Frontal cortex (tissue), 4 donors: Measurements from ENCODE around the gene OR52B2. TPM values are rescaled to one million over a fixed set of nuclear protein-coding genes. Genes with fewer than 3 reads are reported as not detected.

Experiments used
- DNase-seq, 2 donors: peaks; one replicate each; pipeline ENCODE4 v3.0.0; 2012; ENCODE audit warnings: low spot score in 2 of 2
- FAIRE-seq: peaks from 2 replicates; lab custom pipeline; 2012; peaks lifted over from hg19 to GRCh38; lab: Jason Lieb, UNC
- total RNA-seq: library from RNA; depleted of rRNA; stranded (reverse); fragments of >200 nt; gene quantifications from one replicate; pipeline ENCODE4 v1.2.3, GENCODE V29; 2014
- donor health status: control.
- donor health status: control.
- donor health status: control.

OR52B2 gene
- not detected for total RNA-seq

DNA sequence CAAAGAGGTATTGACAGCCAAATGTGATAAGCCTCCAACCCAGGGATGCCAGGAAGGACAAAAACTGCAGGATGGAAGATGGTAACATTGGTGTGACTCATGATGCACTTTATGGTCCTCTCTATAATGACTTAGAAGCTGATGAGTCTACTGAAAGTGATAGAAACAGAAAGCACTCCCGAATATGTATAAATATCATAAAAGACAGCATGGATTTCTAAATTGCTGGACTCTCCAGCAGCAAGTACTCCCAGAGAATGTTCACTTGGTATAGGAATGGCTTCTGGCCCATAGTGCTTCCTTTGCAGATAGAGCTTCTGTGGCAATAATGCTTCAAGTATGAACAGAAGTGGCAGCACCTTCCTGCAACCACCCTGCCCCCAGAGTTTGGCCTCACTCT is at the start of gene OR52B2:
Gene OR52B2, minus strand, starts transcription at position 101 of the 400 bp plus-strand sequence. Its CDS starts 0 bp downstream, at position 101.
- FAIRE-seq (no peak), DNase-seq (no peak)

DNA sequence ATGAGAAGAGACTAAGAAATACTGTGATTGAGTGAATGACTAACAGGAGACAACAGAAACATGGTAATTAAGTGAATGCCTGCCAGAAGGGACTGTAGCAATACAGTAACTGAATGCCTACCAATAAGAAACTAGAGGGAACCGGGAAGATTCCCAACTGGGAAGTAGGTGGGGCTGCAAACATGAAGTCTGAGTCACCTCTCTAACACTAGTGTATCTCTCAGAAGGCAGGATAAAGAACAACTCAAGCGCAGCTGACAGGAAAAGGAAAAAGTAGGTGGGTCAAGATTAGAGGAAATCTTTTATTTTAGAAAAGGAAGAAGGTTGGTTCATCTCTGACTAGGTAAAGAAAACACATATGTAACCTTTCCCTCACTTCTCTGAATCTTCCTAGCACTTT is 49.2 kb upstream of the OR52B2 start:
- DNase-seq (peak in 1 of 2 donors; percentile 44), FAIRE-seq (no peak)

DNA sequence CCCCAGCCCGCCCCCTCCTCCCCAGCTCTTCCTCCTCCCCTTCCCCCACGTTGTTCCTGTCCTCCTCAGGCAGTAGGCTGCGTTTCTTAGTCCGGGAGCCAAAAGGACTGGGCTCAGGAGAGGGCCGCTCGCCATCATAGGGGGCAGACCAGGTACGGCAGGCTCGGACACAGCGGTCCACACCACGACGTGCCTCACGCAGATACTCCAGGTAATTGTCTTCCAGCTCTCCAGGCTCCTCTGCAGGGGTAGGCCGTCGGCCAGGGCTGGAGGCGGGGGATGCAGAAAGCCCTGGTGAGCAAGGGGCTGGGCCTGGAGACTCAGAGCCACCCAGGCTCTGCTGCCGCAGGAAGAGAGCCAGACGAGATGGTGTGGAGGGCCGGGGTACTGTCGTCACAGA is 47.6 kb upstream of the OR52B2 start:
- DNase-seq (no peak), FAIRE-seq (no peak)

DNA sequence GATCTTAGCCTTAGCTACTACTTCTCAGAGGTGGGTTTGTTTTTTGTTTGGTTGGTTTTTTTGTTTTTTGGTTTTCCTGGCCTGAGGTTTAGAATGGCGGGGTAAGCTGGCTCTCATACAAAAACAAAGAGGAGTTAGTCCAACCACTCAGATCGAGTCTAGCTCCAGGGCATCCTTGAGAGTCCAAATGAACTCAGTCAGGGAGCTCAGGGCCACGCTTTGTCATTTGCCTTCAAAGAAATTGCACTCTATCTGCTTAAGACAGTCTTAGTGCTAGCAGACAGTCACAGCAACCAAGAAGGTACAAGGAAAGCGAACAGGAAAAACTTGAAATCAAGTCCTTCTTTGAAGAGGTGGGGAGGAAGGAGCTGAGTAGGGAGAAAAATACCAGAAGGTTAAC is 46.4 kb upstream of the OR52B2 start:
- no peak for DNase-seq
- FAIRE-seq: no peak

DNA sequence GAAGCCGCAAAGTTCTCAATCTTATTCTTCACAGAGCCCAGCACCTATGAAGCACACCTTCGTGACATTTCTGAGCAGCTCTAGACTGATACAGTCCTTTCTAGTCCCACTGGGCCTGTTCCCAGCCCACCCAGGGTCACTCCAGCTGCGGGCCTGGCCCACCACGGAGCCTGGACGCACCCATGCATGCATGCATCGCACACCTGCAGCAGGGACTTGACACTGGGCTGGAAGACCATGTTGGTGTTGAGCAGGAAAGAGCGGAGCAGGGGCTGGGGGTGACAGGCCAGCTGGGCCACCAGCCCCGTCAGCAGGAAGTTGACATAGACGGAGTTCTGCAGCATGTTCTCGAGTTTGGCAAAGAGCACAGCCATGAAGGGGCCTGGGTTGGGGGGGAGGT is 44.4 kb upstream of the OR52B2 start:
- no peak for DNase-seq
- FAIRE-seq: no peak

DNA sequence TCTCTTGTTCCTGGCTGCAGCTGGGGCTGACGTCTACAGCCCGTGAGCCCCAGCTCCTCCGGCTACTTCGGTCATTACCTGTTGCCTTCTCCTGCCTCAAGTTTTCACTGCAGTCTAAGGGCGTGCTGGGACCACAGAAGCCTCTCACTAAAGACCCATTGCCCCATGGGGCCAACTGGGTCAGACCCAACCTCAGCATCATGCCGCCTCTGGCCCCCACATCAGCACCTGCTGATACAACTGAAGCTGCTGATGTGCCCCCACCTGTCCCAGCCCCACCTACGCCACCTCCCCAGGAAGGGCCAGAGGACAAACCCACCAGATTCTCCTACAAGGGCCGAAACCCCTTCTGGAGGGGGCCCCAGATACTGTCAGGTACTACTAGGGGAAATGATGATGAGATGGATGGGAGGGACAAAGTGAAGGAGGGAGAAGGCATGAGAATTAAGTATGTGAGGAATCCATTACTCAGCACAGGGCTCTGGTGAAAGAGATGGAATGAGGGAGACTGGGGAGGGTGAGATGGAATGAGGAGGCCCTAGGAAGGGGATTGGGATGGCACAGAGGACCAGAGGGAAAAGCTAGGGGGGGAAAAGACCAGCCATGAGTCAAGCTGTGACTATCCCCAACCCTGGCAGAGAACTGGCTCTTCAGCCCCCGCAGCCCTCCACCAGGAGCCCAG is 40.3 kb upstream of the OR52B2 start:
- no peak for FAIRE-seq
- no peak for DNase-seq

DNA sequence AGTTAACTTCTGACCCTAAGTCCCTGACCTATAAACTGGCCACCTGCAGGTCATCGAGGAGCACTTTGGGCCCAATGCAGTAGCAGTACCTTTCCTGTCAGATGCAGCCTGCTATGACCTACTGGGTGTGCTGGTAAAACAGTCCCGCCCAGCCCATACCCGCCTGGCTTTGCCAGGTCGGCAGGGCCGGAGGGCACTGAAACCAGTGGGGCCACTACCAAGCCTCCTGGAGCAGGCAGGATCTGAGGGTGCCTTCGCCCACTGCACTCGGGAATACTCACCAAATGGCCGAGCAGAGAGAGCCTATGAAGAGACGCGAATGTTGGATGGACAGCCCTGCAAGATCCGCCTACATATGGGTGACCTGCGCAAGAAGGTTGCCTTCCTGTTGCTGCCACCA is 39.7 kb upstream of the OR52B2 start:
- no peak for FAIRE-seq
- no peak for DNase-seq

DNA sequence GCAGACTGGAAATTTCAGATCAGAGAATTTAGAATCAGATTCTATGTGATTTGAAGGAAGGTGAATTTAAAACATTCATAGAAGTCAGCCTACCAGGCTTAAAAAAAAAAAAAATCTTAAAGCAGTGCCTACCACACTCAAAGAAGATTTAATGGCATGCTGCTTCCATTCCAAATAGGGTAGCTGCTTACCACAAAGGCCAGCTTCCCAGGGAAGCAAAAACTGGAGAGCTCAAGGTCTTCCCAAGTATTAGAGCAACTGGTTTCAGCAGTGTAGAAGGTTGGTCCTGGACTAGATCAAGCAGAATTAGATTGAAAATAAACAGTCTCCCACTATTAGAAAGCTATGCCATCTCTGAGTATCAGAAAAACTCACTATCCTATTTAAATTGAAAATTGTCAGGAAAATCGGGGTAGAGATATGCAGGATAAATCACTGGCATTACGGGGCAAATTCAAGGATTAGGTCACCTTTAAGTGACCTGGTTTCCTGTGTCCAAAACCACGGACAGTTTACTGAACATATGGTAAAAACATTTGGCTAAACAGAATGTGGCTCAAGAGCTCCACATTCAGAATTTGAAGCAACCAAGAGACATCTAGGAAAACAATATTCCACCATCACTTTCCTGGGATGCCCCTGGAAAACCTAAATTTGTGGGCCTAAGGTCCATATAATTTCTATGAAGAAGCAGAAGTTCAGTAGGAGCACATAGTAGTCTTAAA is 36.5 kb upstream of the OR52B2 start:
- FAIRE-seq (no peak), DNase-seq (no peak)

DNA sequence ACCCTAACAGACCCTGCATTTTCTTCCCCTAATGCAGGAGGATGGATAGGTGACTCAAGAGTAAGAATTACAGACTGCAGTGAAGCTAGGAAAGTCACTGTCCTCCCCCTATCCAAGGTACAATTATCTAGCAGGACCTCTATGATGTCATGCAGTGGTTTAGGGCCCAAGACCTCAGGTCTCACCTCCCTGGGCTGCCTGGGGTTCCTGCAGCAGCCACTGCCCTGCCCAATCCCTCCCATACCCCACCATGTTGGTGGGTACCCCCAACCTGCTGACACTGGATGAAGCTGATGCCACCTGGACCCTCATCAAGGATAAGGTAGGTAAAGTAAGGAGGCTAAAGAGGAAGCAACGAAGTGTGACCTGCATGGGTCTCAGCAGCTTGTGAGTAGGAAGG is 35.2 kb upstream of the OR52B2 start, which contains the start of gene C11orf42:
Gene C11orf42, plus strand, starts transcription at position 192 of the 400 bp plus-strand sequence. Its CDS starts 59 bp downstream, at position 251.
- FAIRE-seq: no peak
- DNase-seq: no peak

DNA sequence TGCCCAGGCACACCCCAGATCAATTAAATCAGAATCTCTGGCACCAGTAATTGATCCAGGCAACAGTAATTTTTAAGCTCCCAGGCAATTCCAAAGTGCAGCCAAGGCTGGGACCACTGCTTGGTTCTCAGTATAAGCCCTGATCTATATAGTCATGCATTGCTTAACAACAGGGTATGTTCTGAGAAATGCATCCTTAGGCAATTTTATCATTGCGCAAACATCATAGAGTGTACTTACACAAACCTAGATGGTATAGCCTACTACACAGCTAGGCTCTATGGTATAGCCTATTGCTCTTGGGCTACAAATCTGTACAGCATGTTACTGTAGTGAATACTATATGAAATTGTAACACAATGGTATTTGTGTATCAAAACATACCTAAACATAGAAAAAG is 34.6 kb upstream of the OR52B2 start:
- FAIRE-seq: no peak
- DNase-seq: no peak

DNA sequence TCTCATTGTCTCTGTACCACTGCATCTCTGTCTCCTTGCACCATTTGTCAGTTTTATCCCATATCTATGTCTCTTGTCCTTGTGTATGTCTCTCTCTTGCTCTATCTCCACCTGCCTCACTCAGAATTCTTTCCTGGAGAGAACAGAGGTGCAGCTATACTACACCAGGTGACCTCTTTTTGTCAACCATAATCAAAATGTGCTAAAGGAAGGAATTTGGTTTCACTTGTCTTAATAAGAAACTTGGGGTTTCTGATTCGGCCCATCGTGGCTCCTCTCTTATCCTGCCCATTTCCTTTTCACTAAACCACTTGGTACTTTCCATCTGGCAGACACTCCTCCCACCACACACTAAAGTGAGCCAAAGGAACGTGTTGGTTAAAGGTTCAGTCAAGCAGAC is 33.2 kb upstream of the OR52B2 start:
- DNase-seq (no peak), FAIRE-seq (no peak)

DNA sequence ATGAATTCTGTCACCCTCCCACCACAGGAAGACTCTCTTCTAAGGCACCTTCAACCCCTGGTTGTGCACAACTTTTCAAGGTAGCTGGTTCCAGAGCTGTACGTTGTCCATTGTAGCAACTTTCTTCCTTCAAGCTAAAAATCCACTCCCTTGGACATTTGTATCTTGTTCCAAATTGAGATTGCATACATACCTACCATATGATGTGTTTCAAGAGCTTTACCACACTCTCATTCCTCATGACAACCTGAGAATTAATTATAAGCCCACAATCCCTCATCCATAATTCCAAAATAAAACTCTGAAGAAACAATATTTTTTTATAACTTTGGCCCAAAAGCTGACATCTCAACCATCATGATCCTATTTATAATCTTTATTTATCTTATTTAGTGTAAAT is 31.9 kb upstream of the OR52B2 start:
- FAIRE-seq: no peak
- no peak for DNase-seq

DNA sequence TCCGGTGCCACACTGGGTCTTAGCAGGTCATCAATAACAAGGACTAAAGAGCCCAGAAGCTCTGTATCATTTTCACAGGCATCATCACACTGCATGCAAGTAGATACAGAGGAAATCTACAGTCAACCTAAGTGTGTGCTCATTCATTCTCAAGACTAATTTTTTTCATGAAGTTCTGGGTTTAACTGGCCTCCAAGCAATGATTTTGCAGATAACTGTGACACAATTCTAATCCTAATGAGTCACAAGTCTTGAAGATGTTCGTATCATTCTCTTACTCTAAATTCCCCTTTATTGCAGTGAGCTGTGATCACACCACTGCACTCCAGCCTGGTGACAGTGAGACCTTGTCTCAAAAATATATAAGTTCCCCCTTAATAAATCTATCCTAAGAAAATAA is 31.4 kb upstream of the OR52B2 start:
- no peak for DNase-seq
- no peak for FAIRE-seq

DNA sequence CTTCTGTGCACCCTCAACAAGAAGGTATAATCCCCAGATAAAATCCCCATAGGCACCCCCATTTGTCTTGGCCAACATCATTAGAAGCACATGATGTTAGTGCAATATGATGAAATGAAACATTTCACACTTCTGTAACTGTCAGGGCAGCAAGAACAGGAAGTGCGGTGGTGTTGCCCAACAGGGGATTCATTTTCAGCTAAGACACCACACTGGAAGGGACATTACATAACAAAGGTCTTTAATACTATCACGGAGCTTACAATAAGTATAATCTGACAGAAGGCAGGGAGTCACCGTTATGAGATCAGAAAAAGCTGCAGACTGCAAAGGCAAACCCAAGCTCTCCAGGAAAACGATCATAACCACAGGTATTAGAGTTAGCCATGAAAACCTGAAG is 30.8 kb upstream of the OR52B2 start:
- FAIRE-seq: no peak
- no peak for DNase-seq

DNA sequence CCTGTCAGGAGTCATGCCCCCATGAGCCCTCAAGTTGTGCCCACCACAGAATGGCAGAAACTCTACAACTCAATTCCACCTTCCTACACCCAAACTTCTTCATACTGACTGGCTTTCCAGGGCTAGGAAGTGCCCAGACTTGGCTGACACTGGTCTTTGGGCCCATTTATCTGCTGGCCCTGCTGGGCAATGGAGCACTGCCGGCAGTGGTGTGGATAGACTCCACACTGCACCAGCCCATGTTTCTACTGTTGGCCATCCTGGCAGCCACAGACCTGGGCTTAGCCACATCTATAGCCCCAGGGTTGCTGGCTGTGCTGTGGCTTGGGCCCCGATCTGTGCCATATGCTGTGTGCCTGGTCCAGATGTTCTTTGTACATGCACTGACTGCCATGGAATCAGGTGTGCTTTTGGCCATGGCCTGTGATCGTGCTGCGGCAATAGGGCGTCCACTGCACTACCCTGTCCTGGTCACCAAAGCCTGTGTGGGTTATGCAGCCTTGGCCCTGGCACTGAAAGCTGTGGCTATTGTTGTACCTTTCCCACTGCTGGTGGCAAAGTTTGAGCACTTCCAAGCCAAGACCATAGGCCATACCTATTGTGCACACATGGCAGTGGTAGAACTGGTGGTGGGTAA is 29.2 kb upstream of the OR52B2 start, which contains the start of gene OR52W1:
Gene OR52W1, plus strand, starts transcription at position 51 of the 637 bp plus-strand sequence. Its CDS starts 0 bp downstream, at position 51.
- DNase-seq: no peak
- no peak for FAIRE-seq

DNA sequence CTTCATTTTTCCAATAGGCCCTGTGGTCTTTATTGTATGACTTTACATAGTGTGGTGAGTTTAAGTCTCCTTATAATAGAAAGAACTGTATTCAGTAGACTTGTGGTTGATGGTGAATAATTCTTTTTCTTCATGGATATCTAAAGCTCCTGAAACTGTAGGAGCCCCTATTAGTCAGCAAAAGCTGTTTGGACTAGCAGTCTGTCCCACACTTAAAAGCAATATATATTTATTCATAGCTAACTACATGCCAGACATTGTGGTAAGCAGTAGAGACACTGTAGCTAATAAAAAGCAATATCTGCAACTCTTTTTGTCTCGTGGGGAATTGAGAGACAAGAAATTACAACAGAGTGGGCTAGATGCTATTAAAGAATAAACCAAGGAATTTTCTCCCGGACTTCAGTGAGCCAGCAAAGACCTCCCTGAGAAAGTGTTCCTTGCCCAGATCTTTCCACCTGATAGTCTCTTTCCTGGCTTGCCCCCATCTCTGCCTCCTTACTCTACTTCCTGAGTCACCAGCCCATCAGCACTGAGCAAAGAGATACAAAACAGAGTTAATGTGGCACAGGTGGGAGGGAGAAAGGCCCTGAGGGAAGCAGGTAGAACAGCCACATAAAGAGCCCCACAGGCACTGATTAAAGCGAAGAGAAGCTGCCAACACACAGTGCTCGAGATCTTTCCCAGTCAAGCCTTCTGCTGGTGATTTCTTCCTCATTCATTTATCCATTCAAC is 27.5 kb upstream of the OR52B2 start:
- FAIRE-seq: no peak
- no peak for DNase-seq

DNA sequence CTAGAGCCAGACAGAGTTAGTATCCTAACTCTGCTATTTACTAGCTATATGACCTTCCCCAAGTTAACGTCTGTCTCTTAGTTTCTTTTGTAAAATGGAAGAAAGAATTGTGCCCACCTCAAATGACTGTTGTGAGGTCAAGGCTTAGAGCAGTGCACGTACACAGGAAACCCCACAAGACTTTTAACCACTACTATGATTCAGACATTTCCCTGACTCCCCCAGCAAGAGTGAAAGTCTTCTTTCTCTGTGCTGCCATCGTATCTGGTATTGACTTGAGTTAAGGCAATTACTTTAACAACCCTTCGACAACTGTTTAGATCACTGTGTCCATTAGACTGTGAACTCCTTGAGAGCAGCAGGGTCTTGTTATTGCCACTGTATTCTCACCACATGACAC is 26.3 kb upstream of the OR52B2 start:
- FAIRE-seq: no peak
- DNase-seq: no peak

DNA sequence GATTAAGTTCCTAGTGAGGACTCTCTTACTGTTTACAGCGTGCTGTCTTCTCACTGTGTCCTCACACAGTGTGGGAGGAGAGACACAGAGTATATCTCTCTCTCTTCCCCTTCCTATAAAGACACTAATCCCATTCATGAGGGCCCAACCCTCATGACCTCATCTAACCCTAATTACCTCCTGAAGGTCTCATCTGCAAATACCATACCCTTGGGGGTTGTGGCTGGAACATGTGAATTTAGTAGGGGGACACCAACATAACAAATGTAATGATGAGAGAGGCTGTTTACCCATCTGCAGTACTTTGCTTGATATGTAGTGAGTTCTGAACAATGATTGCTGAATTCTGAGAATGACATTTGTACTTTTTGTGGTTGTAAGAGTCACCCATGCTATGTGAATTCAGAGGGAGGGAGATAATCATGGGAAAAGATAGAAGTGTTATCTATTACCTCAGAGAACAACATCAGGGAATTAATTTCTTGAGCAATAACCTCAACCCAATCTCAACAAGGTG is 24.0 kb upstream of the OR52B2 start:
- FAIRE-seq (no peak), DNase-seq (no peak)

DNA sequence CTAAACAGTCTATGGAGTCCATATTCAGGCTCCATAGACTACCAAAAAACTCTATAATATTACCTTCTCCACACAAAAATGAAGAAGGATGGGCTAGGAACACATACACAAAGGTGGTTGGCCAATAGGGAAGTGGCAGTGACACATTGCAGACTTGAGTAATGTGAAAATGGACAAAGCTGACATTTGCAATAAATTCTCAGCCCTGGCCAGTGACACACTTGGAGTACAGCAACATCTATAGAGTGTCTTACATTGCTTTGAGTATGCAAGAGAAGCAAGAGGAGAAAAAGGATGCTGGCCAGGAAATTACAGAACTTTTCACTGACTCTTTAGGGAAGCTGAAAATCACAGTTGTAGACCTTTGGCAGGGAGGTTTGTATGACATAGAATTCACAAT is 21.6 kb upstream of the OR52B2 start:
- DNase-seq (no peak), FAIRE-seq (no peak)

DNA sequence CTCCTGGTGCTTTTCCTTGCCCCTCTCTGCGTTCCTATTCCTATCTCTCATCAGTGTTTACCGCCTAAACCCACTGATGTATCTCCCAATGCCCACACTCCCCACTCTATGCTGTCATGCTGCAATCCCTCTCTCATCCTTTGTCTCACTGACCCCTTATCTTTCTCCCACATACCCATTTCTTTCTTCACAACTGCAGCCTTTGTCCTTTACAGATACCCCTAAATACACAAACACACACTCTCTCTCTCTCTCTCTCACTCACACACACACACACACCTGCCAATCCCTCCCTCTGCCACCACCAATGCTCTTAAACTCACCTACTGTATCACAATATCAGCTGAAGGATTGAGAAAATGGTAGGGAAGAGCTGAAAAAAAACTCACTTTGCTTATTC is 5.3 kb upstream of the OR52B2 start:
- DNase-seq (no peak), FAIRE-seq (no peak)
